Fibroblast of skin of right quadriceps (primary cell): ENCODE results near the gene LCE1F.

Experiments
- DNase-seq: peaks from one replicate; pipeline ENCODE4 v3.0.0-alpha.2; 2013

Gene LCE1F

GRCh38 chr1:152777510-152778137 is 2.7 kb downstream of the LCE1F start:
- no peak for DNase-seq

GRCh38 chr1:152783095-152783494 is 8.2 kb downstream of the LCE1F start:
- no peak for DNase-seq

- DNase-seq: no peak
These were observed 11.1 kb downstream of the LCE1F start, which contains the start of gene LCE1E for GRCh38 chr1:152786077-152786476. LCE1E (plus strand) TSS chr1:152786257; CDS start chr1:152787300, 1,043 bp downstream.

- no peak for DNase-seq
These were observed 20.7 kb downstream of the LCE1F start for GRCh38 chr1:152795686-152796085.

- DNase-seq: no peak
These were observed 21.5 kb downstream of the LCE1F start, which contains the start of gene LCE1D for GRCh38 chr1:152796421-152796820. LCE1D (plus strand) TSS chr1:152796721; CDS start chr1:152797795, 1,074 bp downstream.

GRCh38 chr1:152801333-152801732 is 26.4 kb downstream of the LCE1F start:
- DNase-seq: no peak

- DNase-seq: no peak
These were observed 31.6 kb downstream of the LCE1F start, which contains the start of gene LCE1C for GRCh38 chr1:152806576-152806975. LCE1C (minus strand) TSS chr1:152806651; CDS start chr1:152805478, 1,173 bp downstream.

GRCh38 chr1:152811050-152811449 is 36.1 kb downstream of the LCE1F start:
- DNase-seq: no peak

GRCh38 chr1:152811671-152812070 is 36.7 kb downstream of the LCE1F start, which contains the start of gene LCE1B:
LCE1B (plus strand) TSS chr1:152811971; CDS start chr1:152812447, 476 bp downstream.
- no peak for DNase-seq

GRCh38 chr1:152817309-152817708 is 42.4 kb downstream of the LCE1F start:
- no peak for DNase-seq

GRCh38 chr1:152823294-152823693 is 48.4 kb downstream of the LCE1F start:
- DNase-seq: no peak

- DNase-seq: no peak
These were observed 50.0 kb downstream of the LCE1F start for GRCh38 chr1:152824964-152825363.
